ENCODE measurements around the gene RNF40.

Gene RNF40

GRCh38 chr16:30761928-30762902 lies at the start of gene RNF40, which contains the start of gene CFAP119:
Gene RNF40 (plus strand): TSS chr16:30762322. CDS start chr16:30762546, 224 bp downstream.
Gene CFAP119 (minus strand): TSS chr16:30762062. CDS start chr16:30761748, 314 bp downstream.
- peak; percentile 93 for DNase-seq

GRCh38 chr16:30715750-30716445 lies 46.2 kb upstream of the RNF40 start:
- DNase-seq = peak; percentile 57

GRCh38 chr16:30720086-30720485 lies 42.0 kb upstream of the RNF40 start:
- DNase-seq = no peak

GRCh38 chr16:30720694-30721093 lies 41.4 kb upstream of the RNF40 start:
- no peak for DNase-seq

GRCh38 chr16:30721167-30721566 lies 41.0 kb upstream of the RNF40 start:
- no peak for DNase-seq

- no peak for DNase-seq
Measured at GRCh38 chr16:30721606-30722005, 40.5 kb upstream of the RNF40 start.

- no peak for DNase-seq
Measured at GRCh38 chr16:30722443-30722842, 39.7 kb upstream of the RNF40 start.

- no peak for DNase-seq
Measured at GRCh38 chr16:30722916-30723315, 39.2 kb upstream of the RNF40 start.

GRCh38 chr16:30723725-30724355 lies 38.3 kb upstream of the RNF40 start:
- DNase-seq = no peak

GRCh38 chr16:30724641-30725417 lies 37.3 kb upstream of the RNF40 start:
- no peak for DNase-seq

- no peak for DNase-seq
Measured at GRCh38 chr16:30725418-30725792, 36.7 kb upstream of the RNF40 start.

GRCh38 chr16:30728321-30728720 lies 33.8 kb upstream of the RNF40 start:
- DNase-seq = no peak

- DNase-seq = no peak
Measured at GRCh38 chr16:30728899-30729672, 33.0 kb upstream of the RNF40 start.

- no peak for DNase-seq
Measured at GRCh38 chr16:30731411-30731810, 30.7 kb upstream of the RNF40 start.

- no peak for DNase-seq
Measured at GRCh38 chr16:30736995-30737793, 24.9 kb upstream of the RNF40 start.

- DNase-seq = no peak
Measured at GRCh38 chr16:30737794-30738648, 24.1 kb upstream of the RNF40 start.

- DNase-seq = no peak
Measured at GRCh38 chr16:30738984-30739951, 22.9 kb upstream of the RNF40 start.
